SKM-1 treated with dmso at 0.1 percent for 144 hours (cell line): ENCODE results near the gene TBC1D12.
A peak's percentile ranks its signal among the peaks of the same experiment; 100 is the strongest.

Experiments used
- DNase-seq: peaks from one replicate; lab custom pipeline; 2025; ENCODE audit not compliant: unreplicated experiment; lab: John Stamatoyannopoulos, UW

Gene TBC1D12

GRCh38 chr10:94405406-94405805 lies 3.1 kb downstream of the TBC1D12 start:
- DNase-seq, result no peak

- DNase-seq, result no peak
Observed at GRCh38 chr10:94407668-94408067, 5.3 kb downstream of the TBC1D12 start.

GRCh38 chr10:94409021-94409657 lies 6.8 kb downstream of the TBC1D12 start:
- no peak for DNase-seq

GRCh38 chr10:94411304-94411703 lies 9.0 kb downstream of the TBC1D12 start:
- DNase-seq, result no peak

GRCh38 chr10:94412449-94412848 lies 10.1 kb downstream of the TBC1D12 start:
- DNase-seq, result no peak

GRCh38 chr10:94413361-94413760 lies 11.0 kb downstream of the TBC1D12 start:
- DNase-seq, result peak; percentile 29

GRCh38 chr10:94416896-94417295 lies 14.6 kb downstream of the TBC1D12 start:
- no peak for DNase-seq

GRCh38 chr10:94417321-94417720 lies 15.0 kb downstream of the TBC1D12 start:
- DNase-seq, result no peak

- DNase-seq, result no peak
Observed at GRCh38 chr10:94420516-94420915, 18.2 kb downstream of the TBC1D12 start.

GRCh38 chr10:94420998-94421528 lies 18.7 kb downstream of the TBC1D12 start:
- no peak for DNase-seq

- DNase-seq, result no peak
Observed at GRCh38 chr10:94423627-94424026, 21.3 kb downstream of the TBC1D12 start.

GRCh38 chr10:94424714-94425337 lies 22.5 kb downstream of the TBC1D12 start:
- DNase-seq, result no peak

- no peak for DNase-seq
Observed at GRCh38 chr10:94425942-94426341, 23.6 kb downstream of the TBC1D12 start.

GRCh38 chr10:94427166-94427565 lies 24.8 kb downstream of the TBC1D12 start:
- peak; percentile 68 for DNase-seq

GRCh38 chr10:94428766-94429707 lies 26.7 kb downstream of the TBC1D12 start:
- DNase-seq, result no peak

- DNase-seq, result no peak
Observed at GRCh38 chr10:94430701-94431100, 28.4 kb downstream of the TBC1D12 start.

- no peak for DNase-seq
Observed at GRCh38 chr10:94432443-94432842, 30.1 kb downstream of the TBC1D12 start.

- DNase-seq, result no peak
Observed at GRCh38 chr10:94439275-94439861, 37.0 kb downstream of the TBC1D12 start.

- DNase-seq, result no peak
Observed at GRCh38 chr10:94440096-94440495, 37.8 kb downstream of the TBC1D12 start.

GRCh38 chr10:94443047-94443446 lies 40.7 kb downstream of the TBC1D12 start:
- no peak for DNase-seq

- DNase-seq, result no peak
Observed at GRCh38 chr10:94443549-94443948, 41.2 kb downstream of the TBC1D12 start.
